IMR-90 (cell line): ENCODE results near the gene LRRC75A. TPM values are rescaled to one million over a fixed set of nuclear protein-coding genes. Genes with fewer than 3 reads are reported as not detected.

Experiments used
- ATAC-seq: fragments of 200-7000 bp; cut with Tn5 transposase; 2 replicates; pipeline ENCODE4 v1.9.1; 2020; ENCODE audit warnings: low read depth, mild to moderate bottlenecking, moderate library complexity
- BruUV-seq: library from RNA; stranded (reverse); fragments of 400-500 nt; replicated peaks from 2 replicates; lab custom pipeline; 2021; lab: Mats Ljungman, UMichigan
- CTCF ChIA-PET: fragments of 300-600 bp; formaldehyde crosslinking; extraction: SDS; loops from one replicate; lab custom pipeline; 2021; ENCODE audit warnings: antibody characterized with exemption; lab: Yijun Ruan, JAX
- POLR2A ChIA-PET: fragments of 300-600 bp; sonication (Branson Sonifier 250); formaldehyde crosslinking; loops from one replicate; lab custom pipeline; 2022; ENCODE audit warnings: antibody characterized with exemption; ENCODE audit not compliant: unreplicated experiment; lab: Charles Lee
- DNase-seq: peaks from one replicate; pipeline ENCODE4 v3.0.0; 2013
- H2AFZ ChIP-seq: replicated peaks from 2 replicates; pipeline ENCODE3; 2013; ENCODE audit warnings: low read length, mild to moderate bottlenecking; ENCODE audit not compliant: poor library complexity
- H2AK5ac ChIP-seq: 2 replicates; pipeline ENCODE4 v1.6.1; 2013; ENCODE audit warnings: low read depth, low read length, inconsistent platforms
- H2AK9ac ChIP-seq: replicated peaks from 2 replicates; pipeline ENCODE3; 2013; ENCODE audit warnings: mild to moderate bottlenecking, low read depth, low read length, moderate library complexity; ENCODE audit not compliant: poor library complexity
- H2BK120ac ChIP-seq: 2 replicates; pipeline ENCODE4 v1.6.1; 2013; ENCODE audit warnings: low read depth, low read length, inconsistent platforms
- H2BK15ac ChIP-seq: 3 replicates; pipeline ENCODE4 v1.6.1; 2013; ENCODE audit warnings: low read depth, low read length, inconsistent platforms
- H2BK20ac ChIP-seq: 2 replicates; pipeline ENCODE4 v1.6.1; 2013; ENCODE audit warnings: low read depth, mild to moderate bottlenecking, inconsistent platforms, low read length, moderate library complexity
- H2BK5ac ChIP-seq: 2 replicates; pipeline ENCODE4 v1.6.1; 2013; ENCODE audit warnings: mild to moderate bottlenecking, low read depth, low read length, inconsistent platforms; ENCODE audit not compliant: poor library complexity, severe bottlenecking
- H3K14ac ChIP-seq: replicated peaks from 2 replicates; pipeline ENCODE4 v1.6.1; 2013; ENCODE audit warnings: low read depth, low read length, inconsistent platforms
- H3K18ac ChIP-seq: 2 replicates; pipeline ENCODE4 v1.6.1; 2013; ENCODE audit warnings: low read depth, low read length, control low read depth
- H3K23ac ChIP-seq: 2 replicates; pipeline ENCODE4 v1.6.1; 2013; ENCODE audit warnings: low read depth, low read length, inconsistent platforms
- H3K27ac ChIP-seq: 2 replicates; pipeline ENCODE4 v1.5.1; 2013; ENCODE audit warnings: mild to moderate bottlenecking, control low read depth, low read length; ENCODE audit not compliant: insufficient read depth
- H3K27me3 ChIP-seq: 2 replicates; pipeline ENCODE4 v1.6.1; 2013; ENCODE audit warnings: low read length; ENCODE audit not compliant: control insufficient read depth, insufficient read depth
- H3K36me3 ChIP-seq: 2 replicates; pipeline ENCODE4 v1.6.1; 2013; ENCODE audit warnings: low read length, mixed read lengths; ENCODE audit not compliant: control insufficient read depth, insufficient read depth
- H3K4ac ChIP-seq: 2 replicates; pipeline ENCODE4 v1.6.1; 2013; ENCODE audit warnings: low read depth, low read length, inconsistent platforms
- H3K4me1 ChIP-seq: 2 replicates; pipeline ENCODE4 v1.6.1; 2013; ENCODE audit warnings: low read length, mixed read lengths; ENCODE audit not compliant: control insufficient read depth, insufficient read depth
- H3K4me2 ChIP-seq: 2 replicates; pipeline ENCODE4 v1.6.1; 2013; ENCODE audit warnings: low read depth, mild to moderate bottlenecking, control low read depth, low read length, moderate library complexity
- H3K4me3 ChIP-seq: 2 replicates; pipeline ENCODE4 v1.5.1; 2013; ENCODE audit warnings: low read depth, mild to moderate bottlenecking, control low read depth, low read length, moderate library complexity; ENCODE audit not compliant: insufficient read depth
- H3K56ac ChIP-seq: 2 replicates; pipeline ENCODE4 v1.6.1; 2013; ENCODE audit warnings: low read length, inconsistent platforms; ENCODE audit not compliant: insufficient read depth; ENCODE audit errors: extremely low read depth
- H3K79me1 ChIP-seq, 2 experiments: 2 replicates each; pipeline ENCODE4 v1.6.1; 2013; ENCODE audit warnings: low read length in 2 of 2, inconsistent platforms in 1 of 2, low read depth in 1 of 2
- H3K9ac ChIP-seq: 2 replicates; pipeline ENCODE4 v1.6.1; 2013; ENCODE audit warnings: low read depth, low read length, control low read depth
- H3K9me1 ChIP-seq: 2 replicates; pipeline ENCODE4 v1.6.1; 2013; ENCODE audit warnings: low read length, inconsistent platforms; ENCODE audit not compliant: insufficient read depth
- H3K9me3 ChIP-seq: 2 replicates; pipeline ENCODE4 v1.6.1; 2013; ENCODE audit warnings: low read length; ENCODE audit not compliant: control insufficient read depth, insufficient read depth
- H4K20me1 ChIP-seq: 2 replicates; pipeline ENCODE4 v1.6.1; 2013; ENCODE audit warnings: low read length, inconsistent platforms; ENCODE audit not compliant: insufficient read depth
- H4K5ac ChIP-seq: 2 replicates; pipeline ENCODE4 v1.6.1; 2013; ENCODE audit warnings: mild to moderate bottlenecking, low read depth, low read length, control low read depth
- H4K8ac ChIP-seq, 2 experiments: 2 replicates each; pipeline ENCODE4 v1.6.1; 2013; ENCODE audit warnings: low read depth in 2 of 2, low read length in 2 of 2, control low read depth in 1 of 2, inconsistent platforms in 1 of 2
- H4K91ac ChIP-seq: 2 replicates; pipeline ENCODE4 v1.6.1; 2013; ENCODE audit warnings: low read depth, low read length, inconsistent platforms; ENCODE audit not compliant: insufficient read depth
- CEBPB ChIP-seq: IDR thresholded peaks from 2 replicates; pipeline ENCODE4 v1.6.1; 2012; ENCODE audit warnings: low read depth, low read length, improper control_type of control experiment
- CHD1 ChIP-seq: IDR thresholded peaks from 2 replicates; pipeline ENCODE4 v1.6.1; 2012; ENCODE audit warnings: low read depth, low read length, improper control_type of control experiment
- FOS ChIP-seq: fragments of 150-350 bp; IDR thresholded peaks from 2 replicates; pipeline ENCODE4 v1.6.1; 2016; ENCODE audit warnings: low read depth, low read length
- MAFK ChIP-seq: IDR thresholded peaks from 2 replicates; pipeline ENCODE4 v1.6.1; 2012; ENCODE audit warnings: low read depth, low read length, improper control_type of control experiment
- MAZ ChIP-seq: IDR thresholded peaks from 2 replicates; pipeline ENCODE4 v1.6.1; 2012; ENCODE audit warnings: low read depth, mild to moderate bottlenecking, low read length, improper control_type of control experiment, moderate library complexity, borderline replicate concordance
- MXI1 ChIP-seq: IDR thresholded peaks from 2 replicates; pipeline ENCODE4 v1.6.1; 2012; ENCODE audit warnings: low read depth, mild to moderate bottlenecking, low read length, moderate library complexity, borderline replicate concordance
- POLR2A ChIP-seq: IDR thresholded peaks from 2 replicates; pipeline ENCODE4 v1.6.1; 2012; ENCODE audit warnings: mild to moderate bottlenecking, low read depth, low read length
- RFX5 ChIP-seq: IDR thresholded peaks from 2 replicates; pipeline ENCODE4 v1.8.0; 2012; ENCODE audit warnings: low read depth, mild to moderate bottlenecking, low read length, moderate library complexity
- SMC3 ChIP-seq: fragments of 150-350 bp; IDR thresholded peaks from 2 replicates; pipeline ENCODE4 v1.6.1; 2016; ENCODE audit warnings: low read depth, mild to moderate bottlenecking, antibody characterized with exemption, low read length, moderate library complexity
- WGBS, 2 experiments: methylation state at CpG; one replicate each; pipeline versions ENCODE4 v1.1.5 to v1.1.7; 2013; ENCODE audit warnings: missing lambda C conversion rate in 2 of 2; ENCODE audit not compliant: insufficient read length in 1 of 2; ENCODE audit errors: extremely low coverage in 2 of 2; 5-methylcytosine and 5-hydroxymethylcytosine counted together
- dilution Hi-C: fragments of 300-500 bp; cut with HindIII; formaldehyde crosslinking; loops from one replicate; pipeline ENCODE4 v1.14.3; 2018; ENCODE audit warnings: low sequenced_read_pairs; ENCODE audit not compliant: unreplicated experiment
- in situ Hi-C: fragments of 300-500 bp; cut with MboI; formaldehyde crosslinking; loops from 3 replicates; pipeline ENCODE4 v1.14.3; 2019; ENCODE audit warnings: low sequenced_read_pairs, inconsistent platforms, mixed read lengths
- intact Hi-C: fragments of 100-400 bp; cut with micrococcal nuclease; formaldehyde crosslinking; loops from 2 replicates; pipeline ENCODE4 v1.10.0; 2022
- polyA plus RNA-seq, 3 experiments: library from polyadenylated mRNA; depleted of rRNA; stranded (reverse); fragments of >200 nt; gene quantifications; 2 replicates each; pipeline ENCODE4 v1.2.3, GENCODE V29; 2012; ENCODE audit warnings: low replicate concordance in 1 of 3
- total RNA-seq: library from RNA; depleted of rRNA; stranded (reverse); fragments of >200 nt; gene quantifications from 2 replicates; pipeline ENCODE4 v1.2.3, GENCODE V29; 2012
- TF ChIP-seq, protein P1 (sequence below): conservative IDR thresholded peaks from 2 replicates; pipeline ENCODE4 v1.5.1; 2012; ENCODE audit warnings: mild to moderate bottlenecking, low read depth, low read length, improper control_type of control experiment

The LRRC75A gene
- total and polyA plus RNA-seq, 2 of the 4 experiments (the other 2 are of a cell fraction): 0.72 to 1.0 TPM

DNA sequence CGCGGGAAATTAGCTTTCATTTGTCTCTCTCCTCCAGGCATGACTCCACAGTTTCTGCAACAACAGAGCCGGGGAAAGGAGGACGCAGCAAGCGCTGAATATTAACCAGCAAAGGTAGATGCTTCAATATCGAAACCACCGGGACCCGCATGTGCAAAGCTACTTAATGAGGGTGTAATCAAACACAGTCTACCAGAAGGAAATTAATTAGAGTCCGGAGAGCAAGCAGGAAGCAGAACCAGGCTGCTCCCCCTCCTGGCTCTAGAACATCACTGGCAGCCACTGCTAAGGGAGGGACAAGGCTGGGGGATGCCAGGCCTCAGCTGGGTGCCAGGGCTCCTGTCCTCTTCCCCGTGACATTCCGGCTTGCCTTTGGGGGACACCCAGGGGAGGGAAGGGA, 21.7 kb downstream of the LRRC75A start:
- Histone ChIP-seq H3K27me3 (no peaks in the 10 kb centered on the region), H2AK9ac (no peak overlapping the region), H4K91ac (no peak overlapping the region), H2AK5ac (no peak overlapping the region), H3K14ac (no peak overlapping the region), H4K20me1 (peaks cover 3% of the 10 kb centered on the region; the same call in 1 of the 2 replicates), H3K9me3 (no peaks in the 10 kb centered on the region), H3K4me2 (no peak overlapping the region), H3K79me1 (no peaks in the 10 kb centered on the region), H2AFZ (no peak overlapping the region), H3K27ac (no peak overlapping the region), H4K8ac (no peak overlapping the region), H2BK5ac (no peak overlapping the region), H3K36me3 (no peaks in the 10 kb centered on the region), H3K9me1 (peaks cover 4% of the 10 kb centered on the region; the same call in 1 of the 2 replicates), H3K18ac (no peak overlapping the region), H3K4ac (no peak overlapping the region), H3K56ac (no peak overlapping the region), H3K4me3 (no peak overlapping the region), H2BK120ac (no peak overlapping the region), H3K23ac (no peak overlapping the region), H3K9ac (no peak overlapping the region), H2BK20ac (no peak overlapping the region), H4K5ac (no peak overlapping the region), H2BK15ac (no peak overlapping the region), H3K4me1 (peaks cover 5% of the 10 kb centered on the region; the same call in 1 of the 2 replicates)
- no peak for TF ChIP-seq MXI1
- no peak for TF ChIP-seq POLR2A
- TF ChIP-seq, protein P1, sequence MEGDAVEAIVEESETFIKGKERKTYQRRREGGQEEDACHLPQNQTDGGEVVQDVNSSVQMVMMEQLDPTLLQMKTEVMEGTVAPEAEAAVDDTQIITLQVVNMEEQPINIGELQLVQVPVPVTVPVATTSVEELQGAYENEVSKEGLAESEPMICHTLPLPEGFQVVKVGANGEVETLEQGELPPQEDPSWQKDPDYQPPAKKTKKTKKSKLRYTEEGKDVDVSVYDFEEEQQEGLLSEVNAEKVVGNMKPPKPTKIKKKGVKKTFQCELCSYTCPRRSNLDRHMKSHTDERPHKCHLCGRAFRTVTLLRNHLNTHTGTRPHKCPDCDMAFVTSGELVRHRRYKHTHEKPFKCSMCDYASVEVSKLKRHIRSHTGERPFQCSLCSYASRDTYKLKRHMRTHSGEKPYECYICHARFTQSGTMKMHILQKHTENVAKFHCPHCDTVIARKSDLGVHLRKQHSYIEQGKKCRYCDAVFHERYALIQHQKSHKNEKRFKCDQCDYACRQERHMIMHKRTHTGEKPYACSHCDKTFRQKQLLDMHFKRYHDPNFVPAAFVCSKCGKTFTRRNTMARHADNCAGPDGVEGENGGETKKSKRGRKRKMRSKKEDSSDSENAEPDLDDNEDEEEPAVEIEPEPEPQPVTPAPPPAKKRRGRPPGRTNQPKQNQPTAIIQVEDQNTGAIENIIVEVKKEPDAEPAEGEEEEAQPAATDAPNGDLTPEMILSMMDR: no peak
- TF ChIP-seq MAFK: no peak
- no peak for TF ChIP-seq SMC3
- TF ChIP-seq CEBPB: no peak
- TF ChIP-seq MAZ: no peak
- TF ChIP-seq CHD1: no peak
- TF ChIP-seq FOS: no peak
- no peak for TF ChIP-seq RFX5
- CTCF ChIA-PET: interaction anchor here (0.5 to 0.9 kb wide), 2 partner anchors 32 to 52 kb away, joined by 3 read pairs; no protein-coding TSS in a partner anchor
- POLR2A ChIA-PET: no interaction called here
- in situ Hi-C loops (no loop called here), dilution Hi-C loops (no loop called here), intact Hi-C loops (no loop called here)
- BruUV-seq: no TSS peak
- DNase-seq (no peak), ATAC-seq (no peak)
- WGBS, 2 experiments: 93% methylated on average over 3 of the region's 11 CpGs; no CpG with 5 or more reads in 1 of the 2 experiments
